ENCODE measurements around the gene SEC24C. TPM values are rescaled to one million over a fixed set of nuclear protein-coding genes. Genes with fewer than 3 reads are reported as not detected.

The SEC24C gene, protein sequence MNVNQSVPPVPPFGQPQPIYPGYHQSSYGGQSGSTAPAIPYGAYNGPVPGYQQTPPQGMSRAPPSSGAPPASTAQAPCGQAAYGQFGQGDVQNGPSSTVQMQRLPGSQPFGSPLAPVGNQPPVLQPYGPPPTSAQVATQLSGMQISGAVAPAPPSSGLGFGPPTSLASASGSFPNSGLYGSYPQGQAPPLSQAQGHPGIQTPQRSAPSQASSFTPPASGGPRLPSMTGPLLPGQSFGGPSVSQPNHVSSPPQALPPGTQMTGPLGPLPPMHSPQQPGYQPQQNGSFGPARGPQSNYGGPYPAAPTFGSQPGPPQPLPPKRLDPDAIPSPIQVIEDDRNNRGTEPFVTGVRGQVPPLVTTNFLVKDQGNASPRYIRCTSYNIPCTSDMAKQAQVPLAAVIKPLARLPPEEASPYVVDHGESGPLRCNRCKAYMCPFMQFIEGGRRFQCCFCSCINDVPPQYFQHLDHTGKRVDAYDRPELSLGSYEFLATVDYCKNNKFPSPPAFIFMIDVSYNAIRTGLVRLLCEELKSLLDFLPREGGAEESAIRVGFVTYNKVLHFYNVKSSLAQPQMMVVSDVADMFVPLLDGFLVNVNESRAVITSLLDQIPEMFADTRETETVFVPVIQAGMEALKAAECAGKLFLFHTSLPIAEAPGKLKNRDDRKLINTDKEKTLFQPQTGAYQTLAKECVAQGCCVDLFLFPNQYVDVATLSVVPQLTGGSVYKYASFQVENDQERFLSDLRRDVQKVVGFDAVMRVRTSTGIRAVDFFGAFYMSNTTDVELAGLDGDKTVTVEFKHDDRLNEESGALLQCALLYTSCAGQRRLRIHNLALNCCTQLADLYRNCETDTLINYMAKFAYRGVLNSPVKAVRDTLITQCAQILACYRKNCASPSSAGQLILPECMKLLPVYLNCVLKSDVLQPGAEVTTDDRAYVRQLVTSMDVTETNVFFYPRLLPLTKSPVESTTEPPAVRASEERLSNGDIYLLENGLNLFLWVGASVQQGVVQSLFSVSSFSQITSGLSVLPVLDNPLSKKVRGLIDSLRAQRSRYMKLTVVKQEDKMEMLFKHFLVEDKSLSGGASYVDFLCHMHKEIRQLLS
- 10 to 100 TPM; 91.5 to 92.3 TPM for total RNA-seq

DNA sequence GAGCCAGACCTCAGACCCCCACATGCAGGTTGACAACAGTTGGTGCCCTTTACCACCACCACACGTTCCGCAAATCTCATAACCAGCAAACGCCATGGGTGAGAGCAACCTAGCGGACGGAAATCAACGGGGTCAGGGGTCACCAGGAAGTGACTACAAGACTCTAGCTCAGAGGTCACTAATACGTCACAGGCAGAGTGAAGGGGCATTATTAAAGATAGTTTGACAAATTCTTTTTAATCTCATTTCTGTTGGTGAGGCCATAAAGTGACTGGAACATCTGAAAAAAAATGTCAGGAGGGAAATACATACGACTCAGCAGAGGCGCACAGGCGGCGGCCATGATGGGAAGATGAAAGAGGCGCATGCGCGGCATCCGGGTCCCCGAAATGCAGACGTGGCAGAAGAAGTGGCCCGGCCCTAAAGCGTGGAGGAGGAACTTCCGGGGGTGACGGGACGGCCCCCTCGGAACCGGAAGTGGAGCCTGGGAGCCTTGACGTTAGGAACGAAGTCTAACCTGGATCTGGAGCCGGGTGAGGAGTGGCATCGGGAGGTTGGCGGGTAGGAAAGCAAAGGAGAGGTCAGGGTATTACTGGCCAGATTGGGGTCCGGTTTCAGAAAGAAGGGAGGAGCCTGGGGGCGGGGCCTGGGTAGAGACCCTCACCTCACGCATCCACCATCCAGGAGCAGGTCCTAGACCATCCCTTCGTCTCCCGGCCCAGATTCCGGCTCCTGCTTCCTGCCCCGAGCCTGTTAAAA is at the start of gene SEC24C:
TSS of gene SEC24C (plus strand) at position 468 of the 759 bp plus-strand sequence. CDS start 2,461 bp downstream, outside the sequence.

DNA sequence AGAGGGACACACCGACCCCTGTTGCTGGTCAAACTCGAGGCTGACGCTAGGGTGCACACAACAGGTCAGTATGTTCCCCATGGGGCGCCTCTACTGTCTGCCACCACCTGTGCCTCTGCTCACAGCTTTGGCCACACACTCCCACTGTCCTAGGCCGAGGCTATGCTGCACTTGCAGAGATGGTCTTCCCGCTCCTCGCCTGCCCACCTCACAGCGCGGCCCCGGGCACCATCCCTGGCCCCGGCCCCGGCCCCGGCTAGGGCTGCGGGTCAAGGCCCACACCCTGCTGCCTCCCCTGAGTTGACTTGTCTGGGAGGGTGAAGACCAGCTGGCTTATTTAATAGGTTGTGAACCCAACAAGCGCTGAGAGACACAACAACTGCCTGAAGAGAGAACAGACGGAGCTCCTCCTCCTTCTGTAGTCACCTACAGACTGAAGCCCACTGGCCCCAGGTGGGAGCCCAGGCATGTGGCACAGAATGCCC is 46.5 kb upstream of the SEC24C start, which contains the start of gene AGAP5:
TSS of gene AGAP5 (minus strand) at position 435 of the 485 bp plus-strand sequence. CDS start at position 81, 354 bp downstream.

DNA sequence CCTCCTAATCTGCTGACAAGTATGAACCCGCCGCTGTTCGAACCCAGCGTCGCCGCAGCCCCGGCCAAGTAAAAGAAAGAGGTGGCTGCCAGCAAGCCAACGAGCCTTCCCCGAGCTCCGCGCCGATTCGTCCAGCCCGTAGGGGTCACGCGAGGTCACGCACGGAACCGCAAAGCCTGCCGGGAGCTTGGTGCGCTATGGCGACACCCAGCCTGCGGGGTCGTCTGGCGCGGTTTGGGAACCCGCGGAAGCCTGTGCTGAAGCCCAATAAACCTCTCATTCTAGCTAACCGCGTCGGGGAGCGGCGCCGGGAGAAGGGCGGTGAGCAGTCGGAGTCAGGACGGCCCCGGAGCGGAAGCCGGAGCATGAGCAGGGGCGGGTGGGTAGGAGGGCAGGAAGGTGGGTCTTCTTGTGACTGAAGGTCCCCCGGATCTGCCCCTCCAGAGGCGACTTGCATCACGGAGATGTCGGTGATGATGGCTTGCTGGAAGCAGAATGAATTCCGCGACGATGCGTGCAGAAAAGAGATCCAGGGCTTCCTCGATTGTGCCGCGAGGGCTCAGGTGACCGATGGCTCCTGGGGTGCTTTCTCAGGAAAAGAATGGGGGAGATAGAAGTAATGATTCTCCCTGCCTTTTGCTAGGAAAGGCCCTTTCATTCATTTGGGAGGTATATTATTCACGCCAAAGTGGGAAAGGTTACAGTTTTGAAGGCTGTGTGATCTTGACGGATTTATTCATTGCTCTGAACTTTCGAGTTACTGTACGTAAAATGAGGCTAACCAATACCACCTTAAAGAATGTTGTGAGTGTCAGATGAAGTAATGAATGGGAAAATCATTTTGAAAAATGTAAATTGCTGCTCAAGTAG is 37.9 kb downstream of the SEC24C start, which contains the start of gene CHCHD1:
TSS of gene CHCHD1 (plus strand) at position 170 of the 870 bp plus-strand sequence. CDS start at position 198, 28 bp downstream.

DNA sequence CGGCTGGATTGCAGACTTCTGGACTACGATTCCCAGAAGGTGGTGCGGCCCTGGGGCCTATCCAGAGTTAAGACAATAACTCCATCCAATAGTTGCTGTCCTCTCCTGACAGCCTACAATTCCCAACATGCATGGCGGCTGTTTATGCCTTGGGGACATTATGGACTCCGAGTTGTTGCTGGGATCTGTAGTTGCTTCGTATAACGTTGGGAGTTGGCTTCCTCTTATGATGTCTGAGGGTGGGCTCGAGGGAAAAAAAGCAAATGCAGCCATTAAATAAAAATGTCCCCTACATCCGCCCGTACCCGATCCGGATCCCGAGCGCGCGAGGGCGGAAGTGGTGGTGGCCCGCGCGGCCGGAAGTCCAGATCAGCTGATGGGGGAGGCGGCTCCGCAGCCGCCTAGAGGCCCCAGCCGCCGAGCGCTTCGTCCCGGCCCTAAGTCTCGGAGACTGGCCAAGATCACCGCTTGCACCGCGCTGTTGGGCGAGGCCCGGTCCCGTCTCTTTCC is 41.1 kb downstream of the SEC24C start, which contains the start of gene ZSWIM8:
TSS of gene ZSWIM8 (plus strand) at position 396 of the 510 bp plus-strand sequence. CDS start 273 bp downstream, outside the sequence.

Other genes with a start within 250 kb of the SEC24C start
- gene PPP3CB, start 248.3 kb upstream of the SEC24C start, total RNA-seq = 10 to 100 TPM; 40.6 to 43.2 TPM
- 1 to 10 TPM; 1.9 to 3.3 TPM for gene USP54, start 153.0 kb upstream of the SEC24C start, total RNA-seq
- not detected for gene MYOZ1, start 102.9 kb upstream of the SEC24C start, total RNA-seq
- gene SYNPO2L, start 88.3 kb upstream of the SEC24C start, total RNA-seq = not detected
- gene AGAP5, start 46.3 kb upstream of the SEC24C start, total RNA-seq = 10 to 100 TPM in 1 of 2 experiments, 1 to 10 TPM in 1; 9.0 to 10.9 TPM
- gene CHCHD1, start 37.7 kb downstream of the SEC24C start, total RNA-seq = 10 to 100 TPM; 26.4 to 27.6 TPM
- gene ZSWIM8, start 41.2 kb downstream of the SEC24C start, total RNA-seq = 10 to 100 TPM; 71.5 to 75.0 TPM
- 10 to 100 TPM; 65.1 to 68.7 TPM for gene NDST2, start 67.2 kb downstream of the SEC24C start, total RNA-seq
- 10 to 100 TPM; 46.8 to 47.8 TPM for gene CAMK2G, start 130.2 kb downstream of the SEC24C start, total RNA-seq
- 1 to 10 TPM in 1 of 2 experiments, under 1 TPM in 1; 0.48 to 1.0 TPM for gene PLAU, start 166.8 kb downstream of the SEC24C start, total RNA-seq